ENCODE data around the gene DOCK10. TPM values are rescaled to one million over a fixed set of nuclear protein-coding genes. Genes with fewer than 3 reads are reported as not detected.

Gene DOCK10
- total RNA-seq, 2 experiments from 2014 or later: 40.8 to 68.2 TPM

- Histone ChIP-seq H3K36me3 (ENCODE audit: insufficient read depth, low read length) (peaks cover 75% of the 10 kb centered on the region), H3K79me2 (ENCODE audit: insufficient read depth, low read depth, low read length) (no peaks in the 10 kb centered on the region), H2AFZ (ENCODE audit: low read length) (no peak overlapping the region), H3K4me2 (ENCODE audit: low read length) (no peak overlapping the region), H3K9me2 (ENCODE audit: insufficient read depth, low read length) (no peaks in the 10 kb centered on the region), H4K20me1 (ENCODE audit: insufficient read depth, low read length) (no peaks in the 10 kb centered on the region), H3K27ac (ENCODE audit: low read depth, low read length, poor library complexity, severe bottlenecking) (no peak overlapping the region), H3K9me3 (ENCODE audit: low read length) (no peaks in the 10 kb centered on the region), H3K4me1 (ENCODE audit: insufficient read depth, low read length, poor library complexity, severe bottlenecking) (peaks cover 40% of the 10 kb centered on the region), H3K4me3 (ENCODE audit: low read depth, low read length, poor library complexity, severe bottlenecking) (no peak overlapping the region)
- intact Hi-C loops (cut with micrococcal nuclease; ENCODE audit: unreplicated experiment): no loop called here
- no peak for DNase-seq (ENCODE audit: low spot score)
- POLR2A ChIA-PET: interaction anchor here (0.6 to 3.7 kb wide), 6 partner anchors 10 to 933 kb away, joined by 3 to 15 read pairs (median 4); no protein-coding TSS in a partner anchor
- CTCF ChIA-PET (ENCODE audit: unreplicated experiment): no interaction called here
- no TSS peak for BruUV-seq (replicated peaks)
- TF ChIP-seq, protein P1, sequence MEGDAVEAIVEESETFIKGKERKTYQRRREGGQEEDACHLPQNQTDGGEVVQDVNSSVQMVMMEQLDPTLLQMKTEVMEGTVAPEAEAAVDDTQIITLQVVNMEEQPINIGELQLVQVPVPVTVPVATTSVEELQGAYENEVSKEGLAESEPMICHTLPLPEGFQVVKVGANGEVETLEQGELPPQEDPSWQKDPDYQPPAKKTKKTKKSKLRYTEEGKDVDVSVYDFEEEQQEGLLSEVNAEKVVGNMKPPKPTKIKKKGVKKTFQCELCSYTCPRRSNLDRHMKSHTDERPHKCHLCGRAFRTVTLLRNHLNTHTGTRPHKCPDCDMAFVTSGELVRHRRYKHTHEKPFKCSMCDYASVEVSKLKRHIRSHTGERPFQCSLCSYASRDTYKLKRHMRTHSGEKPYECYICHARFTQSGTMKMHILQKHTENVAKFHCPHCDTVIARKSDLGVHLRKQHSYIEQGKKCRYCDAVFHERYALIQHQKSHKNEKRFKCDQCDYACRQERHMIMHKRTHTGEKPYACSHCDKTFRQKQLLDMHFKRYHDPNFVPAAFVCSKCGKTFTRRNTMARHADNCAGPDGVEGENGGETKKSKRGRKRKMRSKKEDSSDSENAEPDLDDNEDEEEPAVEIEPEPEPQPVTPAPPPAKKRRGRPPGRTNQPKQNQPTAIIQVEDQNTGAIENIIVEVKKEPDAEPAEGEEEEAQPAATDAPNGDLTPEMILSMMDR (conservative IDR thresholded peaks at IDR 0.05; ENCODE audit: low read length): no peak
- no peak for TF ChIP-seq EZH2phosphoT487 (IDR thresholded peaks at IDR 0.05; ENCODE audit: borderline replicate concordance, low read depth, low read length)
Observed at GRCh38 chr2:224927011-224927410, 115.3 kb downstream of the DOCK10 start.

GRCh38 chr2:224925810-224926100 lies 116.5 kb downstream of the DOCK10 start:
- no TSS peak for BruUV-seq (replicated peaks)
- Histone ChIP-seq H3K79me2 (ENCODE audit: insufficient read depth, low read depth, low read length) (peaks cover 9% of the 10 kb centered on the region; the same call in 1 of the 2 replicates), H3K9me2 (ENCODE audit: insufficient read depth, low read length) (no peaks in the 10 kb centered on the region), H3K9me3 (ENCODE audit: low read length) (no peaks in the 10 kb centered on the region), H3K4me1 (ENCODE audit: insufficient read depth, low read length, poor library complexity, severe bottlenecking) (peaks cover 53% of the 10 kb centered on the region), H3K36me3 (ENCODE audit: insufficient read depth, low read length) (peaks cover 67% of the 10 kb centered on the region), H3K4me3 (ENCODE audit: low read depth, low read length, poor library complexity, severe bottlenecking) (no peak overlapping the region), H2AFZ (ENCODE audit: low read length) (no peak overlapping the region), H4K20me1 (ENCODE audit: insufficient read depth, low read length) (no peaks in the 10 kb centered on the region), H3K4me2 (ENCODE audit: low read length) (no peak overlapping the region), H3K27ac (ENCODE audit: low read depth, low read length, poor library complexity, severe bottlenecking) (no peak overlapping the region)
- CTCF ChIA-PET (ENCODE audit: unreplicated experiment): no interaction called here
- DNase-seq (ENCODE audit: low spot score): no peak
- intact Hi-C loops (cut with micrococcal nuclease; ENCODE audit: unreplicated experiment): no loop called here
- TF ChIP-seq, protein P1 (conservative IDR thresholded peaks at IDR 0.05; ENCODE audit: low read length): no peak
- TF ChIP-seq EZH2phosphoT487 (IDR thresholded peaks at IDR 0.05; ENCODE audit: borderline replicate concordance, low read depth, low read length): no peak
- POLR2A ChIA-PET: interaction anchor here (3.7 kb wide), 1 partner anchor 16 kb away, joined by 15 read pairs; no protein-coding TSS in a partner anchor

DNA sequence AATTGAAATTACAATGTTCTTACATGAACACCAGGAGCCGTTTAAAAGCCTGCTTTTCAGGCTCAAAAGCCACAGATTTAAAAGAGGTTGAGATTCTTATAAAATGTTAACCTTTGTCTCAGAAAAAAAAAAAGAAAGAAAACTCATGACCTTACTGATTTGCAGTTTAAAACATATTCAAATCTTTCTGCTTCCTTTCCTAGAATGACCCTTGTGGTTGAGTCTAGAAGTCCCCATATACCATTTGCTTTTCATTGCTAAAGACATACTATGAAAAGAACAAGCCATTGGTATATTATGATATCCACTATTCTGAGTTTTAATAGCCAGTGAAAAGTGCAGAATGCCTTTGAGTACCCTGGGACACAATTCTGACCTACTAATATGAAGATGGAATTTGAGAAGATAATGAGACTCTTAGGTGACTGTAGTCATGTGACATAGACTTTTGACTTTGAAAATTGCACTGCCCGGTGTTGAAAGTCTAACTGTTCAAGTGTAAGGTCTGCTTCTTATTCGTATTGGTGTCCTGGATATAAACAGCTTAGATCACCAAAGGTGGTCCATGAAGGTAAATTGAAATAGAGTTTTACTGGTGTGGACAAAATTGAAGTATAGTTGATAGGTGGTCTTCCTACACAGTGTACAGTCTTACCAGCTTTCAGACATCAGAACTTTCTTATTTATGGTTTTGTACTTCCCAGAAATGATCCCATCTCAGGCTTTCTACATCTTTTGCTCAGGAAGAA lies 117.0 kb downstream of the DOCK10 start:
- intact Hi-C loops (cut with micrococcal nuclease; ENCODE audit: unreplicated experiment): no loop called here
- no peaks in the 10 kb centered on the region for H3K9me2 ChIP-seq (ENCODE audit: insufficient read depth, low read length)
- no peaks in the 10 kb centered on the region for H3K9me3 ChIP-seq (ENCODE audit: low read length)
- H3K4me3 ChIP-seq (ENCODE audit: low read depth, low read length, poor library complexity, severe bottlenecking): no peak overlapping the region
- ChIA-PET POLR2A (interaction anchor here (3.7 kb wide), 1 partner anchor 17 kb away, joined by 15 read pairs; no protein-coding TSS in a partner anchor), CTCF (ENCODE audit: unreplicated experiment) (no interaction called here)
- BruUV-seq (replicated peaks): no TSS peak
- TF ChIP-seq EZH2phosphoT487 (IDR thresholded peaks at IDR 0.05; ENCODE audit: borderline replicate concordance, low read depth, low read length): no peak
- TF ChIP-seq, protein P1 (conservative IDR thresholded peaks at IDR 0.05; ENCODE audit: low read length): no peak
- H4K20me1 ChIP-seq (ENCODE audit: insufficient read depth, low read length): no peaks in the 10 kb centered on the region
- peaks cover 58% of the 10 kb centered on the region for H3K4me1 ChIP-seq (ENCODE audit: insufficient read depth, low read length, poor library complexity, severe bottlenecking)
- H3K36me3 ChIP-seq (ENCODE audit: insufficient read depth, low read length): peaks cover 62% of the 10 kb centered on the region
- H3K79me2 ChIP-seq (ENCODE audit: insufficient read depth, low read depth, low read length): peaks cover 14% of the 10 kb centered on the region; the same call in 1 of the 2 replicates
- DNase-seq (ENCODE audit: low spot score): no peak
- H3K4me2 ChIP-seq (ENCODE audit: low read length): no peak overlapping the region
- no peak overlapping the region for H2AFZ ChIP-seq (ENCODE audit: low read length)
- H3K27ac ChIP-seq (ENCODE audit: low read depth, low read length, poor library complexity, severe bottlenecking): no peak overlapping the region
